CD14-positive monocyte (primary cell): ENCODE results near the gene ZNF576. TPM values are rescaled to one million over a fixed set of nuclear protein-coding genes. Genes with fewer than 3 reads are reported as not detected.
"Not testable (repeated sequence)": the region's sequence is repeated elsewhere in the genome, so short reads cannot be mapped to it uniquely, and the experiment has no call there.

ENCODE experiments used
- DNase-seq, 3 donors: peaks; one replicate each; pipeline ENCODE4 v3.0.0-alpha.2; 2011 to 2022
- H2AFZ ChIP-seq: 2 replicates; pipeline ENCODE4 v1.6.0; 2012; ENCODE audit warnings: mild to moderate bottlenecking, low read depth, low read length, inconsistent platforms; ENCODE audit not compliant: insufficient read depth, poor library complexity, severe bottlenecking
- H3K27ac ChIP-seq, 2 donors: 1 replicate in 1 of 2; 2 replicates in 1 of 2; pipeline ENCODE4 v1.5.1; 2012 to 2013; ENCODE audit warnings: low read length in 2 of 2, control low read depth in 1 of 2, inconsistent platforms in 1 of 2, low read depth in 1 of 2, mild to moderate bottlenecking in 1 of 2
- H3K27me3 ChIP-seq, 2 donors: one replicate each; pipeline versions ENCODE4 v1.6.0 to v1.6.1; 2011 to 2013; ENCODE audit warnings: low read length in 2 of 2; ENCODE audit not compliant: control insufficient read depth in 2 of 2, insufficient read depth in 2 of 2
- H3K36me3 ChIP-seq, 2 donors: replicated peaks in 1 of 2; 1 replicate in 1 of 2; 2 replicates in 1 of 2; pipeline versions ENCODE4 v1.5.1 to v1.6.1; 2012 to 2013; ENCODE audit warnings: low read length in 2 of 2, control low read depth in 1 of 2, inconsistent platforms in 1 of 2, mild to moderate bottlenecking in 1 of 2; ENCODE audit not compliant: insufficient read depth in 2 of 2, control insufficient read depth in 1 of 2
- H3K4me1 ChIP-seq, 2 donors: 1 replicate in 1 of 2; 2 replicates in 1 of 2; pipeline versions ENCODE4 v1.5.1 to v1.6.1; 2012 to 2013; ENCODE audit warnings: low read length in 2 of 2, control low read depth in 1 of 2, inconsistent platforms in 1 of 2, mild to moderate bottlenecking in 1 of 2, moderate library complexity in 1 of 2; ENCODE audit not compliant: insufficient read depth in 2 of 2, control insufficient read depth in 1 of 2
- H3K4me2 ChIP-seq: replicated peaks from 2 replicates; pipeline ENCODE3; 2012; ENCODE audit warnings: low read length, moderate library complexity, mild to moderate bottlenecking; ENCODE audit not compliant: poor library complexity, severe bottlenecking; ENCODE audit errors: extremely low read depth
- H3K4me3 ChIP-seq, 3 experiments: fragments of 200-600 bp in 1 of 3; sonication (generic) in 1 of 3; replicated peaks in 1 of 3; 1 replicate in 2 of 3; 2 replicates in 1 of 3; pipeline ENCODE4 v1.5.1; 2011 to 2013; ENCODE audit warnings: low read length in 3 of 3, mild to moderate bottlenecking in 3 of 3, control low read depth in 2 of 3, low read depth in 2 of 3, inconsistent platforms in 1 of 3, moderate library complexity in 1 of 3
- H3K79me2 ChIP-seq: 2 replicates; pipeline ENCODE4 v1.6.0; 2012; ENCODE audit warnings: mild to moderate bottlenecking, control low read depth, inconsistent platforms, low read length, moderate library complexity; ENCODE audit not compliant: insufficient read depth
- H3K9ac ChIP-seq: 2 replicates; pipeline ENCODE4 v1.6.0; 2017; ENCODE audit warnings: low read length, mild to moderate bottlenecking; ENCODE audit not compliant: insufficient read depth, poor library complexity, severe bottlenecking
- H3K9me3 ChIP-seq, 2 donors: replicated peaks in 1 of 2; 1 replicate in 1 of 2; 2 replicates in 1 of 2; pipeline versions ENCODE4 v1.5.1 to v1.6.1; 2012 to 2013; ENCODE audit warnings: low read length in 2 of 2, control low read depth in 1 of 2; ENCODE audit not compliant: control insufficient read depth in 1 of 2, insufficient read depth in 1 of 2
- H4K20me1 ChIP-seq: 2 replicates; pipeline ENCODE4 v1.6.0; 2012; ENCODE audit warnings: mild to moderate bottlenecking, low read length, control low read depth, moderate library complexity; ENCODE audit not compliant: insufficient read depth
- H3K27ac Mint-ChIP-seq, 7 donors: one replicate each; pipeline ENCODE4 v1.8.0; 2020; ENCODE audit warnings: mild to moderate bottlenecking in 7 of 7, mixed read lengths in 7 of 7, moderate library complexity in 6 of 7, inconsistent platforms in 2 of 7
- H3K27me3 Mint-ChIP-seq, 3 donors: one replicate each; pipeline ENCODE4 v1.8.0; 2021 to 2022; ENCODE audit warnings: low read depth in 3 of 3, mild to moderate bottlenecking in 3 of 3, mixed read lengths in 3 of 3, moderate library complexity in 3 of 3, inconsistent platforms in 1 of 3
- H3K36me3 Mint-ChIP-seq, 2 donors: one replicate each; pipeline ENCODE4 v1.8.0; 2020; ENCODE audit warnings: mixed read lengths in 2 of 2, inconsistent platforms in 1 of 2, mild to moderate bottlenecking in 1 of 2
- H3K4me1 Mint-ChIP-seq: one replicate; pipeline ENCODE4 v1.8.0; 2020; ENCODE audit warnings: mild to moderate bottlenecking, mixed read lengths
- H3K4me3 Mint-ChIP-seq, 2 donors: one replicate each; pipeline ENCODE4 v1.8.0; 2020; ENCODE audit warnings: mild to moderate bottlenecking in 2 of 2, mixed read lengths in 2 of 2, moderate library complexity in 1 of 2
- H3K9me3 Mint-ChIP-seq, 7 donors: one replicate each; pipeline ENCODE4 v1.8.0; 2020 to 2022; ENCODE audit warnings: mixed read lengths in 7 of 7, mild to moderate bottlenecking in 6 of 7, moderate library complexity in 6 of 7, inconsistent platforms in 2 of 7
- WGBS: methylation state at CpG from one replicate; pipeline ENCODE4 v1.1.5; 2013; ENCODE audit warnings: missing lambda C conversion rate; ENCODE audit not compliant: insufficient coverage; 5-methylcytosine and 5-hydroxymethylcytosine counted together
- intact Hi-C, 2 donors: fragments of 100-400 bp; cut with micrococcal nuclease; formaldehyde crosslinking; loops; one replicate each; pipeline versions ENCODE4 v1.15.0 to v1.15.1; 2023
- polyA plus RNA-seq, 3 donors: library from polyadenylated mRNA; depleted of rRNA in 1 of 3; unstranded in 2 of 3; stranded (reverse) in 1 of 3; fragments of 300-500 nt in 2 of 3; fragments of >200 nt in 1 of 3; fragmentation: Illumina TruSeq in 2 of 3; gene quantifications; 1 replicate in 2 of 3; 2 replicates in 1 of 3; pipeline ENCODE4 v1.2.3, GENCODE V29; 2012 to 2021
- TF ChIP-seq, protein P1 (sequence below): fragments of 200-600 bp; IDR thresholded peaks from one replicate; pipeline ENCODE4 v1.8.0; 2022; ENCODE audit warnings: antibody characterized with exemption, mild to moderate bottlenecking

Gene ZNF576
- polyA plus RNA-seq, 3 donors = 3.6 to 8.4 (median 7.2) TPM

DNA sequence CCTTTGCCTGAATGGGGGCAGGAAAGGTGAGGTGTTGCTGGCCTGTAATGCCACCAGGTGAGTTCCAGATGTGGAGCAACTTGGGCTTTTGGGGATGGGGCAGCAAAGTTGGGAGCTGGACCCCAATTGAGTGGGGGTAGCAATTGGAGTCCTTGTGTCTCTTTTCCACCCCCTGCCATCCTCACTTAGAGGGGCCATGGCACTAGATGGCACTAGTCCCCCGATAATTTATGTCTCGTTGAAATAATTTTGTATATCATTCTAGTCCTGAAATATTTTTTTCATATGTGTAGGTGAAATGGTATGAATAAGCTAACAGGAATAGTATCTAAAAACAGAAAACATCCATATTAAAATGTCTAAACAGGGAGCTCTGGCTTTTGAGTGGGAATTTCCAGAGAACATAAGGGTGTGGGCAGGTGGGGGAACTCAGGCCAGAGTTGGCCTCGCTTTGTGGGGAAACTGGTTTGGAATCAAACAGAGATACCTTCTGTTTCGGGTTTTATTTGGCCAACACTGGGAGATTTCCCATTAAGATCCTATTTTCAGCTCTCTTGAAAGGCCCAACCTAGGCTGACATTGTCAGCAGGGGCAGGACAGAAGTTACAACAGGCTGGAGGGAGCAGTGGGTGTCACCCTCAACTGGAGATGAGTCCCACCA is 3.4 kb downstream of the ZNF576 start:
- Histone ChIP-seq H2AFZ (no peak overlapping the region), H3K27me3 (no peaks in the 10 kb centered on the region), H3K4me1 (peaks cover 23 to 24% of the 10 kb centered on the region in 2 donors), H3K27ac (no peak overlapping the region), H3K4me3 (no peak overlapping the region), H3K79me2 (peaks cover 28% of the 10 kb centered on the region), H3K9me3 (no peaks in the 10 kb centered on the region), H3K4me2 (no peak overlapping the region), H3K36me3 (peaks cover 27 to 50% of the 10 kb centered on the region in 2 donors), H4K20me1 (no peaks in the 10 kb centered on the region), H3K9ac (no peak overlapping the region)
- Mint-ChIP-seq H3K27ac (no peak overlapping the region), H3K9me3 (no peaks in the 10 kb centered on the region), H3K4me1 (peaks cover 22% of the 10 kb centered on the region), H3K27me3 (no peaks in the 10 kb centered on the region), H3K4me3 (no peak overlapping the region), H3K36me3 (peaks cover 30 to 38% of the 10 kb centered on the region in 2 donors)
- no peak for DNase-seq
- intact Hi-C loops = loop anchor here in 1 of 2 donors (10.0 kb wide), 1 partner anchor 65 kb away; the partner anchor contains the start of gene ZNF575
- TF ChIP-seq, protein P1, sequence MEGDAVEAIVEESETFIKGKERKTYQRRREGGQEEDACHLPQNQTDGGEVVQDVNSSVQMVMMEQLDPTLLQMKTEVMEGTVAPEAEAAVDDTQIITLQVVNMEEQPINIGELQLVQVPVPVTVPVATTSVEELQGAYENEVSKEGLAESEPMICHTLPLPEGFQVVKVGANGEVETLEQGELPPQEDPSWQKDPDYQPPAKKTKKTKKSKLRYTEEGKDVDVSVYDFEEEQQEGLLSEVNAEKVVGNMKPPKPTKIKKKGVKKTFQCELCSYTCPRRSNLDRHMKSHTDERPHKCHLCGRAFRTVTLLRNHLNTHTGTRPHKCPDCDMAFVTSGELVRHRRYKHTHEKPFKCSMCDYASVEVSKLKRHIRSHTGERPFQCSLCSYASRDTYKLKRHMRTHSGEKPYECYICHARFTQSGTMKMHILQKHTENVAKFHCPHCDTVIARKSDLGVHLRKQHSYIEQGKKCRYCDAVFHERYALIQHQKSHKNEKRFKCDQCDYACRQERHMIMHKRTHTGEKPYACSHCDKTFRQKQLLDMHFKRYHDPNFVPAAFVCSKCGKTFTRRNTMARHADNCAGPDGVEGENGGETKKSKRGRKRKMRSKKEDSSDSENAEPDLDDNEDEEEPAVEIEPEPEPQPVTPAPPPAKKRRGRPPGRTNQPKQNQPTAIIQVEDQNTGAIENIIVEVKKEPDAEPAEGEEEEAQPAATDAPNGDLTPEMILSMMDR = no peak
- WGBS = no CpG with 5 or more reads among the region's 4 CpGs

DNA sequence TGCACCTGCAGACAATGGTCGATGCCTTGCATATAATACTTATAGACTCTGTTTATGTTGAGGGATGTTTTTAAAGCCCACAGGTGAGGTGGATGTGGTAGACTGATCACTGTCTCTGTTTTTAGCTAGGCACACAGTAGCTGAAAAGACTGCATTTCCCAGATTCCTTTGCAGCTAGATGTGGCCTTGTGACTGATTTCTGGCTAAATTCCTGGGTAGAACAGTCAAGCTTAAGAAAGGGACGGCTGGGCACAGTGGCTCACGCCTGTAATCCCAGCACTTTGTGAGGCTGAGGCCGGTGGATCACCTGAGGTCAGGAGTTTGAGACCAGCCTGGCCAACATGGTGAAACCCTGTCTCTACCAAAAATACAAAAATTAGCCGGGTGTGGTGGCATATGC is 3.9 kb downstream of the ZNF576 start:
- H3K9ac ChIP-seq, intact Hi-C loops, H3K4me3 Mint-ChIP-seq, H3K27ac ChIP-seq, DNase-seq, H3K4me2 ChIP-seq, H3K27me3 ChIP-seq, H2AFZ ChIP-seq, H3K27me3 Mint-ChIP-seq, H4K20me1 ChIP-seq, H3K9me3 ChIP-seq, H3K4me3 ChIP-seq, H3K9me3 Mint-ChIP-seq: not testable (repeated sequence)
- peaks cover 18% of the 10 kb centered on the region in 2 donors for H3K4me1 ChIP-seq
- H3K36me3 ChIP-seq = peaks cover 27 to 50% of the 10 kb centered on the region in 2 donors
- peaks cover 28% of the 10 kb centered on the region for H3K79me2 ChIP-seq
- peaks cover 20% of the 10 kb centered on the region for H3K4me1 Mint-ChIP-seq
- peak overlapping the region in 1 of 7 donors; percentile 19 for H3K27ac Mint-ChIP-seq
- WGBS = 100% methylated on average over 2 of the region's 5 CpGs
- peaks cover 30 to 38% of the 10 kb centered on the region in 2 donors for H3K36me3 Mint-ChIP-seq
